ENCODE measurements around the gene CNIH2.

DNA sequence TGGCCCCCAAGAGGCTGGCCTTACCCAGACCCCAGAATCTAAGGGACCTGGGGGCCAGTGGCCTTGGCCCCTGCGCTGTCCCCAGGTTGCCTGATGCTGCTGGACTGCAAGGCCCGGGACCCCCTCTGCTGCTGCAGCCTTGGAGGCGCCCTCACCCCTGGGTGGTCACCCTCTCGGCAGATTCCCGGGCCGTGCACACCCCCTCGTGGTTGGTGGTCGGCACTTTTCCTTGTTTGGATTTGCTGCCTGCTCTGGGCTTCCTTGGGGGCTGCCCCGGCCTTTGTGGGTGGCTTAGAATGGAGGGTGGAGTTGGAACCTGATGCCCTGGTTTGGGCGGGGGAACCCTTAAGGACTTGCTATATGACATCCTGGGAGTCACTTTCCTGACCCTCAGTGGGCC lies 53.0 kb downstream of the CNIH2 start:
- no peak for TF ChIP-seq EZH2 (IDR thresholded peaks at IDR 0.05; ENCODE audit: insufficient read depth, low read length)
- no peak for TF ChIP-seq CTCF (IDR thresholded peaks at IDR 0.05; ENCODE audit: insufficient read depth, low read depth, low read length)
